Activated T-cell treated with anti-CD3 and anti-CD28 coated beads for 4 hours (primary cell): Measurements from ENCODE around the gene SPINK5.

Experiments
- DNase-seq: peaks from one replicate; pipeline ENCODE4 v3.0.0-alpha.2; 2020

Gene SPINK5

DNA sequence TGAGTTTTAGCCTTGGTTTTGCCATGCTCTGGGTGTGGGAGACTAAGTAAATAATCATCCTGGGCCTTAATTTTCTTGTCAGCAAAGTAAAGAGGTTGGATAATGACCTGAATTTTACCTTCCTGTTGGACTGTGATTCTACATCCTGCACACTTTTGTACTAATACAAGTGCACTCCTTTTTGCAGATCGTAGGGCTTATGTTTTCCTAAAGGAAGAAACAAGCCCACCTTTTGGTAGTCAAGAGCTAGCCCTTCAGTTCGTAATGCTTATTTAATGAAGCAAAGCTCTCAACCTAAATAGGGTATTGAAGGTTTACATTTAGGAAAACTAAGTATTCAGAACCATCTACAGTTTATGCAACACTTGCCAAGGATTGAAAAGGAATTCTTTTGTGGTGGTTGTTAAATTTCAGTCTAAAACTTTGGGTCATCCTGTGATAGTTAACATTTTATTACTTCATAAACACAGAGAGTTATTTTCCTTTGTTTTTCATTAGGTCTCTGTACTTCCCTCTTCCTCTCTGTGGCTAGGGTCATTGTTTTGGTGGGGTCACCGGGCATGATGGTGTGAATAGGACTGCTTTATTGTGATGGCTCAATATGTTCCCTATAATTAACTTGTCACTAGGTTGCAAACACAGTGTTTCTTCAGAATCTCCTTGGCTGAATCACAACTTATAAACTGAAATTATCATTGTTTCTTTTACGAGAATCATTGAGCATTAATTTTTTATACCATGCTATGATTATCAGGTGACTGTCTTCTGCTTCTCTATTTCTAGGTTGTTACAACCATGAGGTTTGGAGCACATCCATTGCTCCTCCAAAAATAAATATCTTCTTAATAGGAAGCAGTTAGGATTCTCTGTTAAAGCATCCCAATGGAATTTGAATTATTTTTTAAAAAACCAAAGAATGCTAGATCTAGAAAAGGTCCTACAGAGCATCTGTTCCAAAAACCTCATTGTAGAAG lies 28.5 kb downstream of the SPINK5 start:
- no peak for DNase-seq

DNA sequence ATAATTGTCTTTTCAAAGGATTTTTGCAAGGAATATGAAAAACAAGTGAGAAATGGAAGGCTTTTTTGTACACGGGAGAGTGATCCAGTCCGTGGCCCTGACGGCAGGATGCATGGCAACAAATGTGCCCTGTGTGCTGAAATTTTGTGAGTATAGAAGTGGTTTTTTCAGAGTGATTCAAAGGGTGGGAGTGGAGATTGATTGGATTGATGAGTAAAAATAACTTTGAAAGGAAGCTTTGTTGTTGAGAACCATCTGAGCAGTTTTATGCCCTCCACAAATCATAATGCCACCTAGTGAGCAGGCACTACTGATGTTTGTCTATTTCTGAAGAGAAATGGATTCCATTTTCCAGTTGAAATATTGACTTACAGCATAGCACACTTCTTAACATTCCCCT lies 30.6 kb downstream of the SPINK5 start:
- no peak for DNase-seq

DNA sequence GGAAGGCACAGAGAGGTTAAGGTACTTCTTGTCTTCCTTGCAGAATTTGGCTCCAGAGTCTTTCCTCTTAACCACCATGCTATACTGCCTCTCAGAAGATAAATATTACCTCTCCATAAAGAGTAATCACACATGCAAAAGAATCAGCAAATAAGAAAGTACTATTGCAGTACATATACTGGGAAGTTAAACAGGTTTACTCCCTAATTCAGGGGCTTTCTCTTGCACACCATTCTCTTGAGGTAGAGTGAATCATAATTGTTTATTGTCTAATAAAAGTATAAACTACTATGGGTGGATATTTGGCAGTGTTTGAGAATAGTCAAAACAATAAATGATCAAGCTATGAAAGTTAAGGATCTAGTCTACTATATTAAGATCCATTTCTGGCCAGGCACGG lies 40.4 kb downstream of the SPINK5 start:
- DNase-seq, result no peak

DNA sequence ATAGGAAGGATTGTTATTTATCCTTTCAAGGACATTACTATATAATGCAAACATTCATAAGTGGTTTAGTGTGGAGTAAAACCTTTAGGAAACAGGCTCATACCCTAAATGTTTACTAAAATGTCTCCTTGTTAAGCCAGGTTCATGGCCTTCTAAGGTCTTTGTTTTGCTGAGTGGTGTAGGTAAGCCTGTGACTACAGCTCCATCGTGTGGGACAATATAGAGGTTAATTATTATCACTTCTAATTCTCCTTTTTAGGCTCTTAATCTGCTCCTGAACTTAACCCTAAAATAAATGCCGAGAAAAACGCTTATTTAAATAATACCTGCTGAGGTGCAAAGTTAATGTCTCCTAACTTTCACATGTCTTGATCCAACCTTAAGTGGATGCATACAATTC lies 43.8 kb downstream of the SPINK5 start:
- no peak for DNase-seq

DNA sequence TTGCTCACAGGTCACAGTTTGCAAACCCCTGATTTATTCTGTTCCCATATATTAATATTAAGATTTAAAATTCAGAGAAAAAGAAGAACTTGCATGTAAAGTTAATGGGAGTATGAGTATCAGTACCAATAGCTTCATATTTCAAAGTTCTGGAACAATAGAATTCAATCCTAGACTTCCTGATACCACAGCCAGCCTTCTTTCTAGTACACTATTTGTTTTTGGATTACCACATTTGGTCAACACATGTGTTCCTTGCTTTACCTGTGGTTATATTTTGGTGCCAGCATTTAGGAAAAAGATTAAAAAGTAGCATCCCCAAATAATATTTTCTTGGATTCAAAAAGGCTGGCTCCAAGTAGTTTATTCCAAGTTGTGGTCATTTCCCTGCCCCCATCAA lies 49.5 kb downstream of the SPINK5 start:
- no peak for DNase-seq

DNA sequence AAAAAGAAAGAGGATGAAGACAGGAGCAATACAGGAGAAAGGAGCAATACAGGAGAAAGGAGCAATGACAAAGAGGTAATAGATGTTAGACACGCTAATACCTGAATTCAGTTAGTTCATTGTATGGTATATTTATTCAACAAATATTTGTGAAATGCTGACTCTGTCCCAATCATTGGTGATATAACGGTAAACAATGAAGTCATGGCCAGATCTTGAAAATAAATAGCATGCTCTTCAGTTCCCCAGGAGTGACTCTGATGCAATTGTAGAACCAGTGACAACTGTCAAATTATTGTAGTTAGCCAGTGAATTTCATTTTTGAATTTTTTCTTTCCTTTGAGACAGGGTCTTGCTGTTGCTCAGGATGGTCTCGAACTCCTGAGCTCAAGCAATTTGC lies 56.5 kb downstream of the SPINK5 start:
- no peak for DNase-seq

DNA sequence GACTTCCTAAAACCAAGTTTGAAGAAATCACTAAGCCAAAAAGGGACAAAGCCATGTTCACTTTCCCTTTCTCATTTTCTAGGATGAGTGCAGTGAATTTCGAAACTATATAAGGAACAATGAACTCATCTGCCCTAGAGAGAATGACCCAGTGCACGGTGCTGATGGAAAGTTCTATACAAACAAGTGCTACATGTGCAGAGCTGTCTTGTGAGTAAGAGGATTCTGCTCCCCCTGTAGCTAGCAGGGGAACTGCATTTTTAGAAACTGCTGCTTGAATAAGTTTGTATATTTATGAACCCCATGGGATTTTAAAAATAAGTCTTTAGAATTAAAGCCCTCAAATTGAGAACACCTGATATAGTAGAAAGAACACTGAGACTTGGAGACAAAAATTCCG lies 61.9 kb downstream of the SPINK5 start:
- DNase-seq, result no peak

DNA sequence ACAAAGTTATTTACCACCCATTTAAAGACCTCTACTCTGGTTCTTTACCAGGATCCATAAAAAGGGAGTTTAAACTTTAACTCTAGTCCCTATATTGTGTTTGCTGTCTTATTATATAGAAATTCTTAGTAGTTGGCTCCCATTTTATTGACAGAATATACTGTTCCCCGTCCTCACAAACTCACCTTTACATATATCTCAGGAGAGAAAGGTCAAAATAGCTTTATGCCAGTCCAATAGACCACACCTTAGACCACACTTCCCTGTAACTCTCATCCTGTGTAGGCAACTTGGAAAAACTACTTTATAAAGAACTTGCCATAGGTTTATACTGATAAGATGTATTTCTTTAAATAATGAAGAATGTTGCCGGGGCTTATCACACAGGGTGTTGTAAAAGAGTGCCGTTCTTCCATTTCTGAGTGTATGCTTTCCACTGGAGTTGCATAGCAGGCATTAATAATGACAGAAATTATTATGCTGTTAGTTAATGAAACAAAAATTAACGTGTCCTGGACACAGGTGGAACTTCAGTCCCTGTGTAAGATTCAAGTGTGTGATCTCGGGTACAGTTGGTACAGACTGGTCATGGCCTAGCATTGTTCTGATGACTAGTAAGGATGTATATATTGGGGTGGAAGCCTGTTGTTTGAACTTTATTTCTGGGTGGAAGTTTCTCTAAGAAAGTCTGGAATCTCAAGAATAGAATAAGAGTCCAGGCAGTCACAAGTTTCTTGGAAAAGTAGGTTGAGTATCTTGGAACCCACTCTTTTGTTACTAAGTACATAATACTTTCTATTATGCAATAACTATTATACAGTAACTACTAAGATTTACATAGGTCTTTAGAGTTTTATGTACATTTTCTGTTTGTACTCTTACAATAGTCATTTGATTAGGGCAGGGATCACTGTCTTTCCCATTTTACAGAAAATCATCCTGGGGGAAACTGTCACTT lies 71.6 kb downstream of the SPINK5 start:
- no peak for DNase-seq

DNA sequence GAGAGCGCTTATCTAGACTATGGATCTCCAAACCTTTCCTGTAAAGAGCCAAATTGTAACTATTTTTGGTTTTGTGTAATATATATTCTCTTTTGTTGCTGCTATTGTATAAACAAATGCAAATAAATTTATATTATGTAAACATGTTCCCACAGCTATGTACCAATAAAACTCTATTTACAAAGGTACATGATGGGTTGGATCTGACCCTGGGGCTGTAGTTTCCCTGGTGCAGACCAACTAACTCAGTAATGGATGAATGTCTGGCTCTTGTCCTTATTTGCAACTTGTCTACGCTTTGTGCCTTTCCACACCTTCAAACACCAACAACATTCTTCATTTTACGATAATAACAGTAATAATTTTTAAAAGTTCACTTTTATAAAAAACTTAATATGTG lies 77.1 kb downstream of the SPINK5 start:
- no peak for DNase-seq

DNA sequence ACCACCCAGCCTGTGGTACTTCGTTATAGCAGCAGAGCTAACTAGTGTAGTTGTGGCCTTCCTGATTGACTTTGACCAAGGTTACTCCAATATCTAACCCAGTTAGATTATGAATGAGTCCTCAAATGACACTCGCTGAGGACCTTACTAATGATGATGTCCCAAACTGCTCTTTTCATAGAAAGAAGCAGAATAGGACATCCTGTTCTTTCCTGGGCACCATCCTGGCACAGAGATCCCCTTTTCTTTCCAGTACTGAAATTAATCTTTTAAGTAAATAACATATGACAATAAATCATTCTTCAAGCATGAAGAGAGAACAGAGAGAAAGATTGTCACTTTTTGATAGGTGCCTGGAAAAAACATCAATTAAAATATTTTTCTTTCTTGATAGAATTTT lies 77.9 kb downstream of the SPINK5 start:
- DNase-seq, result no peak

DNA sequence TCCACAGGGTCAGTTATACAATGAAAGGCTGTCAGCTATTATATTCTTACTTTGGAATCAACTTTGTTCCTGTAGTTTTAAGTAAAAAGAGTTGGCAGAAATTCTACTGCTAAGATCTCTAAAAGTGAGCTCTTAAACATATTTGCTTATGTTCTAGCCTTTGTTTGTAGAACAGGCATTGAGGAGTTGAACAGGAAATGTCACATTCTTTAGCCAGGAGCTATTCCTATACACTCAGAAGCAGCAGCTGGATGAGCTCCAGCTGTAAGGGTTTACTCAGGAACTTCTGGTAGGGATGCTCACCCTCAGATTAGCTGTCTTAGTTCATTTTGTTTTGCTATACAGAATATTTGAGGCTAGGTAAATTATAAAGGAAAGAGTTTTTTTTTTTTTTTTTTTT lies 82.1 kb downstream of the SPINK5 start:
- DNase-seq, result no peak

DNA sequence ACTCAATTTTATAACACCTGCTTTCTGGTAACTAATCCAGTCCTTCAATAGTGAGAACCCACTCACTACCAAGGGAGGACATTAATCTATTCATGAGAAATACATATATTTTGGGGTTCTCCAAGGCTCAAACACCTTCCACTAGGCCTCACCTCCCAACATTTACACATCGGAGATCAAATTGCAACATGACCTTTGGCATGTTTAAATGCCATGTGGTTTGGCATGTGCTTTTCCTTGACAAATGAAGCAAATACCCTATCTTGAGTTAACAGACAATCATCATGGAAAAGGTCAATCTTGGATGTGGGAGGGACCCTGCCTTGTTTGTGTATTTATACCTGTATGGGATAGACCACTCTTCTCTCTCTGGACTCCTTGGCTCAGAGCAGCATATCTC lies 82.7 kb downstream of the SPINK5 start:
- no peak for DNase-seq

DNA sequence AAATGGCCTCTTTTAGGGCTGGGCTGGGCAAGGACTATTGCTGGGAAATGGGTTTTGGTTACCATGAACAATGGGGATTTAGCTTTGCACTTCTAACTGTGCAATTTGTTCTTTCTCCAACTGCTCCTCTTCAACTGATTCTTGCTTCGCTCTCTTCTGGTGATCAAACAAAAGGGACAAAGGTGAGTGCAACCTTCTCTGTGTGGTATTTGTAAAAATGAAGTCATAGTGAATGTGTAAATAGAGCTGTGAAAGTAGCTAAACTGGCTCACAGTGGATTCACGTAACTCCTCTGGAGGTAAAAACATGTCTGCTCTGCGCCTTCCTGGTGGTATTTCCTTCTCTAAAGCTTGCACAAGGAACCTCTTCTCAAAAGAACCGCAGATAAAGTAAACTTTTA lies 83.6 kb downstream of the SPINK5 start:
- no peak for DNase-seq

DNA sequence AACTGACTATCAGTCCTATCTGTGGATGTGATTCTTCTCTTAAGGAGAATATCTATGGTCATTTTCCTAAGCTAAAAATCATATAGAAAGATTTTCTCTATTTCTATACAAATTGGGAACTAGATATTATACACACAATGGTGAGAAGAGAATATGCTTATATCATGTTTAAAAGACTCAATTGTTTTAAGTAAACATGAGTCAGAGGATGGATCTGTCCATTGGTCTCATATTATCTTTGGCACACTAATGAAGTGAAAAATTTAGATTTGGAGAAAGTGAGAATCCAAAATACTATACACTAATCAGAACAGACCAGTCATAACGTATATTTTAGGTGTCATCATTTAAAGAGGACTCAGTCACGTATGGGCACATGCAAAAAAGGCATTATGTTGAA lies 88.1 kb downstream of the SPINK5 start:
- no peak for DNase-seq

DNA sequence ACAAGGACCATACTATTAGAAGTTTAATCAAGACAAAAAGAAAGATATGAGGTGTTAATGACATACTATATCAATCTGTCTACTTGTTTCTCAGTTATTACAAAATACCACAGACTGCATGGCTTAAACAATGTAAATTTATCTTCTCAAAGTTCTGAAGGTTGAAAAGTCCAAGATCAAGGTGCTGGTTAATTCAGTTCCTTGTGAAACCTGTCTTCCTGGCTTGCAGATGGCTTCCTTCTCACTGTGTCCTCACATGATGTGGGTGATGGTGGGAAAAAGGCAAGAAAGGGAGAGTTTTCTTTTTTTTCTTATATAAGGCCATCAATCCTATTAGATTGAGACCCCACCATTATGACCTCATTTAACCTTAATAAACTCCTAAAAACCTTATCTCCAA lies 89.0 kb downstream of the SPINK5 start:
- no peak for DNase-seq

DNA sequence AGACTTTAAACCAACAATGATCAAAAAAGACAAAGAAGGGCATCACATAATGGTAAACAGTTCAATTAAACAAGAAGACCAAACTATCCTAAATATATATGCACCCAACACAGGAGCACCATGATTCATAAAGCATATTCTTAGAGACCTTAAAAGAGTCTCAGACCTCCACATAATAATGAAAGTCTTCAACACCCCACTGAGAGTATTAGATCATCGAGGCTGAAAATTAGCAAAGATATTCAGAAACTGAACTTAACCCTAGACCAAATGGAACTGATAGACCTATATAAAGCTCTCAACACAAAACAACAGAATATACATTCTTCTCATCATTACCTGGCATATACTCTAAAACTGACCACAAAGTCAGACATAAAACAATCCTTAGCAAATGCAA lies 92.8 kb downstream of the SPINK5 start:
- no peak for DNase-seq

DNA sequence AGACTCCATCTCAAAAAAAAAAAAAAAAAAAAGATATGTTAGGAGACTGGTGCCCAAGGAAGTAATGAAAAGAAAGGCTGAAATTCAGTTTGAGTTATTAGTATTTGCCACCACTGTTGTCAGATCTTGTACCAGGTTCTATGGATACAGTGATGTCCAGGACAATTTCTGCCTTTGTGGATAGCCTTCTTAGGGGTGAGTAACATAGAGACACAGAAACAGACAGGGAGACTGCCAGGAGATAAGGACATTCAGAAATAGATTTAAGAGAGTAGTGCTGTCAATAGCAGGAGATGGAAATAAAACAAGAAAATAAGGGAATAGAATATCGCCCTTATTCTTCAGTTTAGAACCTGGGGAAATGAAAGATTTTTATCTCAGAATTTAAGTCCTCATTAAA lies 98.3 kb downstream of the SPINK5 start:
- DNase-seq, result no peak

DNA sequence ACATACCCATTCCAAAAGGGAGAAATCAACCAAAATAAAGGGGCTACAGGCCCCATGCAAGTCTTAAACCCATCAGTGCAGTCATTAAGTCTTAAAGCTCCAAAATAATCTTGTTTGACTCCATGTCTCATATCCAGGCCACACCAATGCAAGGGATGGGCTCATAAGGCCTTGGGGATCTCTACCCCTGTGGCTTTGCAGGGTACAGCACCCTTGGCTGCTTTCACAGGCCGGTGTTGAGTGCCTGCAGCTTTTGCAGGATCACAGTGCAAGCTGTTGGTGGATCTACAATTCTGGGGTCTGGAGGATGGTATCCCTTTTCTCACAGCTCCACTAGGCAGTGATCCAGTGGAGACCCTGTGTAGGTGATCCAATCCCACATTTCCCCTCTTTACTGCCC lies 99.6 kb downstream of the SPINK5 start:
- DNase-seq, result no peak

DNA sequence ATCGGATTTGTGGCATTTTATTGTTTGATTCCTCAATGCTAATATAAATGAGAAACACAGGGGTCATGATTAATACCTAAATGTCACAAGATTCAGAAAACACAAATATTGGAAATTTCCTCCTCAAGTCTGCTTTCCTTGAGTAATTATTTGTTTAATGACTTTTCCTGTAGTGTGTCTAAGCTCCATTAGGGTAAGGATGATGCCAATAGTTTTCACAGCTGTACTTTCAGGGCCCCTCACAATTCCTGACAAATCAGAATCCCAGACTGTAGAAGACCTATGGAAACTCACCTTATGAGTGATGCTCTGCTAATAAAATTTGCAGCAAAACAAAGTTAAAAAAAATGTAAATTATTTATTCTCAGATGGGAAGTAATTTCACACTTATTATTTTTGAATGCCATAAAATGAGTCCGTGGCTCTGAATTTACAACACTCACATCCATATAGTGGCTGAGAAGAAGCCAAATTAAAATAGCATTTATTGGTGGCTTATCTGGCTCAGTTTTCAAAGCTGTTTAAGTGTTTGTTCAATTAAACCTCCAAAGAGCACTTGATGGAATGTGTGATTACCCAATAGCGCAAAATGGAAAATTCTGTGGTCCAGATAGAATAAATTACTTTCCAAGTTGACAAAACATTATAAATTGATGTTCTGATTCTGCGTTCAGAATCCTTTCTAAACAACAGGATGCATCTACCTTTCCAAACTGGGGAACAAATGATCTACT lies 102.9 kb downstream of the SPINK5 start:
- DNase-seq, result no peak

DNA sequence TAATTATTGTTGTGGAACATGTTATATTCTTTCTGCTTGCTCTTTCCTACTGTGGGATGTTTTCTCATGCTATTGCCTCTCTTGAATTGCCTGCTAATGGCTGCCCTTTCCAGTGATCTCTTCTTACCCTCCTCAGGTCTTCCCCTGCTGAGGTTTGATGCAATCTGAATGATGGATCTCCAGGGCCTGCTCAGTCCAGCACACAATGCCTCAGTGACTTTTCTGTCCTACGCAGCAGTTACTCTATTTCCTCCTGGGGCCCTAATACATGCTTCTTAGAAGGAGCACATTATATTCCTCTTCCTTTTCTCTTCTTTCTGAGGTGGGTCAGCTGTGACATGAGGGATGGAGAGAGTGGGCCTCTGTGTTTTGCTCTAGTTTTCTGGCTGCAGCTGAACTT lies 104.5 kb downstream of the SPINK5 start, which contains the start of gene SPINK14:
Gene SPINK14, plus strand, starts transcription at position 301 of the 400 bp plus-strand sequence. CDS start 1,187 bp downstream, outside the sequence.
- no peak for DNase-seq

DNA sequence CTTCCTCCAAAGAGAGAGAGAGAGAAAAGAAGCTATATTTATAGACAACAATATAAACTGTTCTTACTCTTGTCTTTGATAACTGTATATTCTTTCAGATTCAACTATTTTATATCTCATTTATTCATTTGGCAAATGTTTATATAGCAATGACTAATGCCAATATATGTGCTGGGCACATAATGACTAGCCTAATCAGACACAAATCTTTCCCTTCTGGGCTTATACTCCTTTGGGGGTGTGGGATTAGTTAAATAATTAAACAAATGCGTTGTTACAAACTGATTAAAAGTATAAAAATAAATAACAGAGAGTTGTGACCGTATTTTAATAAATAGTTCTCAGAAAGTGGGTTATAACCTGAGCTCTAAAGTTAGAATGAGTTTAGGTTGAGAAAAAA lies 108.6 kb downstream of the SPINK5 start:
- no peak for DNase-seq

DNA sequence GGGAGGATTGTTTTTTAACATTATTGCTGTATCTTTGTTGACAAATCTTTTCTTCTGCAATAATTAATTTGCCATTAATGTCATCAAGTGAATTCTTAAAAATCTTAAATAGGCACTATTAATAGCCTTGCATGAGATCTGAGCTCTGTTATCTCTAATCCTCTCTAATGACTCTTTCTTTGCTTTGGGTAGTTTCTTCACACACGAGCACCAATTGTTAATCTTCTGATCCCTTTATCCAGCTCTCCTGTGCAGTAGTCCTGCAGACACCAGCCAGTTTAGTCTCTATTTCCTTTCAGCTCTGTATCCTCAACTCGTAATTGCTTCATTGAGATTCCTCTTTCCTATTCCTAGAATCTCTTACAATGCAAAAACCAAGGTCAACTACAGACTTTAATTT lies 112.7 kb downstream of the SPINK5 start:
- no peak for DNase-seq

DNA sequence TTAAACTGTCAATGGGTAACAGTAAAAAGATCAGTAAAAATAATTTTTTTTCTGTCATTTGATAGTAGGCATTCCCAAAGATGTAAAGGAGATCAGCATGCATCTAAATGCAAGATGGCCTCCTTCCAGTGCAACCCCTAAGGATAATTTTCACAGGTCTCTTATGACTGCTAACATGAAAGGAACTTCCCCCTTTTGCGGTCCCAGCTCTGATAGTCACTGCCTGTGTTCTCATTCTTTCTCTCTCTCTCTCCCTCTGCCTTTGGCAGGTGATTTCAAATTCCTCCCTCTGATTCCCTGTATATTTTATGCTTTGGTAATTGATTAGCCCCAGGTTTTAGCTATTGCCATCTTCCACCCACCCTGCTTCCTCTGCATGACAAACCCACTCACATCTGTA lies 113.4 kb downstream of the SPINK5 start:
- no peak for DNase-seq
